Breast epithelium (tissue), 4 donors: ENCODE measurements around the gene LEAP2. TPM values are rescaled to one million over a fixed set of nuclear protein-coding genes. Genes with fewer than 3 reads are reported as not detected.
"Not testable (repeated sequence)": the region's sequence is repeated elsewhere in the genome, so short reads cannot be mapped to it uniquely, and the experiment has no call there.

ENCODE experiments used
- DNase-seq, 2 donors: peaks; one replicate each; pipeline ENCODE4 v3.0.0-alpha.2; 2019; ENCODE audit warnings: low spot score in 2 of 2
- H3K27ac ChIP-seq, 2 donors: fragments of 200-600 bp; sonication (generic) in 1 of 2; one replicate each; pipeline ENCODE4 v1.5.1; 2016 to 2019; ENCODE audit warnings: mild to moderate bottlenecking in 1 of 2
- H3K27me3 ChIP-seq, 2 donors: fragments of 200-600 bp; sonication (generic) in 1 of 2; one replicate each; pipeline versions ENCODE4 v1.5.1 to v1.6.0; 2017 to 2019; ENCODE audit warnings: control low read depth in 1 of 2, mild to moderate bottlenecking in 1 of 2
- H3K36me3 ChIP-seq: fragments of 200-600 bp; one replicate; pipeline ENCODE4 v1.5.1; 2019
- H3K4me1 ChIP-seq, 2 donors: fragments of 200-600 bp; sonication (generic); one replicate each; pipeline ENCODE4 v1.5.1; 2016 to 2019; ENCODE audit warnings: control low read depth in 1 of 2
- H3K4me3 ChIP-seq, 3 donors: fragments of 200-600 bp; sonication (generic); 1 replicate in 2 of 3; 2 replicates in 1 of 3; pipeline ENCODE4 v1.5.1; 2016 to 2019; ENCODE audit warnings: mild to moderate bottlenecking in 3 of 3, moderate library complexity in 2 of 3
- H3K9me3 ChIP-seq, 2 donors: fragments of 200-600 bp; sonication (generic) in 1 of 2; one replicate each; pipeline ENCODE4 v1.5.1; 2016 to 2019; ENCODE audit warnings: control low read depth in 1 of 2
- CTCF ChIP-seq, 3 donors: fragments of 450-650 bp; IDR thresholded peaks; one replicate each; pipeline ENCODE4 v1.5.1; 2016 to 2017; ENCODE audit warnings: antibody characterized with exemption in 3 of 3, mild to moderate bottlenecking in 3 of 3, moderate library complexity in 3 of 3
- POLR2A ChIP-seq: fragments of 450-650 bp; IDR thresholded peaks from one replicate; pipeline ENCODE4 v1.6.1; 2016; ENCODE audit warnings: antibody characterized with exemption, mild to moderate bottlenecking, moderate library complexity
- POLR2AphosphoS5 ChIP-seq, 3 donors: sonication (generic); formaldehyde crosslinking; IDR thresholded peaks; one replicate each; pipeline ENCODE4 v1.6.1; 2017; ENCODE audit warnings: antibody characterized with exemption in 3 of 3
- intact Hi-C: fragments of 100-400 bp; cut with DNase I; formaldehyde crosslinking; loops from one replicate; pipeline ENCODE4 v1.15.1; 2023; ENCODE audit warnings: low total_unique reads
- total RNA-seq, 3 donors: library from RNA; depleted of rRNA; stranded (reverse); fragments of >200 nt; gene quantifications; one replicate each; pipeline ENCODE4 v1.1.0, GENCODE V29; 2016

Gene LEAP2
- total RNA-seq, 3 donors from 2014 or later = 0.80 to 4.1 (median 2.9) TPM

- Histone ChIP-seq H3K36me3 (no peaks in the 10 kb centered on the region), H3K4me3 (no peak overlapping the region), H3K4me1 (no peaks in the 10 kb centered on the region), H3K9me3 (no peaks in the 10 kb centered on the region), H3K27ac (no peak overlapping the region), H3K27me3 (no peaks in the 10 kb centered on the region)
- no peak for TF ChIP-seq POLR2AphosphoS5 (IDR thresholded peaks at IDR 0.05)
- no peak for TF ChIP-seq POLR2A
- TF ChIP-seq CTCF (IDR thresholded peaks at IDR 0.05) = no peak
- intact Hi-C loops = no loop called here
- DNase-seq = no peak
Observed at GRCh38 chr5:132853790-132854189, 19.7 kb upstream of the LEAP2 start.

DNA sequence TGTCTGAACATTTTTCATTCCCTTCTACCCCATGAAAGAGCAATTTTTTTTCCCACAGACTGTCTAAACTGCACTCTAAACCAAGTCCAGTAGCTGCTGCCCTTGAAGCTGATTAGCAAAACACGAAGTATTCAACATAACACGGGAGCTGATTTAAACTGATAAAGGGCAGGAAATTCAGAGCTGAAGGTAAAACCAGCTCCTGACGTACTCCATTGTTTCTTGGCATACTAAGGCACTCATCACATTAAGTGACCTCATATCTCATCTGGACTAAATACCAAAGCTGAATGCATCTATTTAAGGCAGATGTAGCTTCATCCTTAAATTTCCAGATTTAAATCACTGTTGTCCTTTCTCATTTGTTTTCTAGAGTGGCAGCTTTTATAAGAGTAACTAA lies 19.2 kb upstream of the LEAP2 start:
- intact Hi-C loops = no loop called here
- Histone ChIP-seq H3K4me1 (no peaks in the 10 kb centered on the region), H3K27me3 (no peaks in the 10 kb centered on the region), H3K36me3 (no peaks in the 10 kb centered on the region), H3K4me3 (no peak overlapping the region), H3K9me3 (no peaks in the 10 kb centered on the region), H3K27ac (no peak overlapping the region)
- TF ChIP-seq CTCF (IDR thresholded peaks at IDR 0.05) = no peak
- no peak for DNase-seq

GRCh38 chr5:132854992-132855391 lies 18.5 kb upstream of the LEAP2 start:
- H3K4me1 ChIP-seq, H3K9me3 ChIP-seq, H3K36me3 ChIP-seq, H3K4me3 ChIP-seq, intact Hi-C loops, H3K27me3 ChIP-seq, DNase-seq, H3K27ac ChIP-seq: not testable (repeated sequence)

GRCh38 chr5:132856011-132856410 lies 17.5 kb upstream of the LEAP2 start:
- no peaks in the 10 kb centered on the region for H3K36me3 ChIP-seq
- intact Hi-C loops = no loop called here
- TF ChIP-seq POLR2A = no peak
- TF ChIP-seq POLR2AphosphoS5 (IDR thresholded peaks at IDR 0.05) = no peak
- no peak for TF ChIP-seq CTCF (IDR thresholded peaks at IDR 0.05)
- no peak overlapping the region for H3K27ac ChIP-seq
- no peaks in the 10 kb centered on the region for H3K27me3 ChIP-seq
- no peaks in the 10 kb centered on the region for H3K9me3 ChIP-seq
- no peak overlapping the region for H3K4me3 ChIP-seq
- H3K4me1 ChIP-seq = no peaks in the 10 kb centered on the region
- DNase-seq = no peak

DNA sequence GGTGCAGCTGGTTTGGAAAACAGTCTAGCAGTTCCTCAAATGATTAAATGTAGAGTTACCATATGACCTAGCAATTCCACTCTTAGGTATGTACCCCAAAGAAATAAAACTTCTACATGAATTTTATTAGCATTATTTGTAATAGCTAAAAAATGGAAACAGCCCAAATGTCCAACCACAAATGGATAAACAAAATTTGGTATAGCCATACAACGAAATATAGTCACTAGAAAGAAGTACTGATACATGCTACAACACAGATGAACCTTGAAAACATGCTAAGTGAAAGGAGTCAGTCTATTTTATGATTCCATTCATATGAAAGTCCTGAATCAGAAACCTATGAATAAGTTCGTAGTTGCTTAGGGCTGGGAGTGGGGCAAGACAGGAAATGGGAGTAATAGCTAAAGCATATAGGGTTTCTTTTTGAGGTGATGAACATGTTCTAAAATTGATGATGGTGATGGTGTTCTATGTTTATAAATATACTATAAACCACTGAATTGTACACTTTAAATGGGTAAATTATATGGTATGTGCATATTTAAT lies 13.5 kb upstream of the LEAP2 start:
- no peaks in the 10 kb centered on the region for H3K4me1 ChIP-seq
- H3K36me3 ChIP-seq = no peaks in the 10 kb centered on the region
- intact Hi-C loops = no loop called here
- H3K27ac ChIP-seq = no peak overlapping the region
- H3K27me3 ChIP-seq = no peaks in the 10 kb centered on the region
- no peak overlapping the region for H3K4me3 ChIP-seq
- TF ChIP-seq CTCF (IDR thresholded peaks at IDR 0.05) (no peak), POLR2AphosphoS5 (IDR thresholded peaks at IDR 0.05) (no peak), POLR2A (no peak)
- no peak for DNase-seq
- no peaks in the 10 kb centered on the region for H3K9me3 ChIP-seq

GRCh38 chr5:132860742-132861141 lies 12.7 kb upstream of the LEAP2 start:
- Histone ChIP-seq H3K36me3 (no peaks in the 10 kb centered on the region), H3K27me3 (no peaks in the 10 kb centered on the region), H3K27ac (no peak overlapping the region), H3K9me3 (no peaks in the 10 kb centered on the region), H3K4me1 (no peaks in the 10 kb centered on the region), H3K4me3 (no peak overlapping the region)
- intact Hi-C loops = no loop called here
- no peak for TF ChIP-seq POLR2A
- no peak for TF ChIP-seq CTCF (IDR thresholded peaks at IDR 0.05)
- TF ChIP-seq POLR2AphosphoS5 (IDR thresholded peaks at IDR 0.05) = no peak
- no peak for DNase-seq
